ENCODE measurements around the gene MORN1.

DNA sequence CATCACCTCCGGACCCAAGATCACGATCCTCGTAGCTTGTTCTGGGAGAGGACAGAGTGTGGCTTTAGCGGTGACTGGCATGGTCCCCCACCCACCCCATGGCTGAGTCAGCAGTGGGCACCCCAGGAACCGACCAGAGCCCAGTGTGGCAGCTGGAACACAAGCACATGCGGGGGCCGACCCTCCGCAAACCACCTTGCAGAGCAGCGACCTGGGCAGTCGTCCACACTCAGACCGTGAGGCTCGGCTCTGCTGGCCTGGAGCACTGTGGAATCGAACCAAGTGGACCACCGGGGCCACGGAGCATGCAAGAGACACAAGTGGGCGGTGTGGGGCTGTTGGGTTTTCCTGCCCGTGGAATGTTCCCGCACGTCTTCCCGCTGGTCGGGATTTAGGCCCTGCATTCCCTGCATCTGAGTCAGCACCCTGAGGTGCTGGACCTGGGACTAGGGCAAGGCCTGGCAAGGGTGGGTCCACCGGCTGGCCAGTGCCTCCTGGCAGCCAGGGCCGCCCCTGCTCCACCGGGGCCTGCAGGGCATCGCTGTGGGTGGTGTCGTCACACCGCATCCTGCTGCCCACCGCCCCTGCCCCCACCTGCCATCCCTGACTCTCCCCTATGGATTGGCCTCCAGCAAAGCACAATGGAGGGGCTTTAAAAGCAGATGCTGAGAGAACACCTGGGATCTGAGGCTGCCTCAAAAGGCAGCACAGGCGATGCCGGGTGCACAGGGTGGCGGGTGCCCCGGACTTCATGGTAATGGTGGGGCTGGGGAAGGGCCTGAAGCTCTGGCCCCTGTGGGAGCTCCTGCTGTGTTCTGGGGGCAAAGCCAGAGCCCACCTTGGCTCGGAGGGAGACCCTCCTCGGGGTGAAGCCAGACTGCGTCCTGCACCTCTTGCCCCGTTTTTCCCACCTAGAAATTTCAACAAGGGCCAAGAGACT, 18.5 kb downstream of the MORN1 start:
- TF ChIP-seq, protein P1, sequence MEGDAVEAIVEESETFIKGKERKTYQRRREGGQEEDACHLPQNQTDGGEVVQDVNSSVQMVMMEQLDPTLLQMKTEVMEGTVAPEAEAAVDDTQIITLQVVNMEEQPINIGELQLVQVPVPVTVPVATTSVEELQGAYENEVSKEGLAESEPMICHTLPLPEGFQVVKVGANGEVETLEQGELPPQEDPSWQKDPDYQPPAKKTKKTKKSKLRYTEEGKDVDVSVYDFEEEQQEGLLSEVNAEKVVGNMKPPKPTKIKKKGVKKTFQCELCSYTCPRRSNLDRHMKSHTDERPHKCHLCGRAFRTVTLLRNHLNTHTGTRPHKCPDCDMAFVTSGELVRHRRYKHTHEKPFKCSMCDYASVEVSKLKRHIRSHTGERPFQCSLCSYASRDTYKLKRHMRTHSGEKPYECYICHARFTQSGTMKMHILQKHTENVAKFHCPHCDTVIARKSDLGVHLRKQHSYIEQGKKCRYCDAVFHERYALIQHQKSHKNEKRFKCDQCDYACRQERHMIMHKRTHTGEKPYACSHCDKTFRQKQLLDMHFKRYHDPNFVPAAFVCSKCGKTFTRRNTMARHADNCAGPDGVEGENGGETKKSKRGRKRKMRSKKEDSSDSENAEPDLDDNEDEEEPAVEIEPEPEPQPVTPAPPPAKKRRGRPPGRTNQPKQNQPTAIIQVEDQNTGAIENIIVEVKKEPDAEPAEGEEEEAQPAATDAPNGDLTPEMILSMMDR (IDR thresholded peaks at IDR 0.05; ENCODE audit: poor library complexity) = no peak
- no peak for TF ChIP-seq EZH2 (IDR thresholded peaks at IDR 0.05; ENCODE audit: borderline replicate concordance)

All from hepatocyte (in vitro differentiated cells).